GM13976 (cell line): ENCODE measurements around the gene CST8.

Source experiments
- DNase-seq: peaks from one replicate; pipeline ENCODE4 v3.0.0; 2012; ENCODE audit warnings: low spot score
- CTCF ChIP-seq: IDR thresholded peaks from 2 replicates; pipeline ENCODE4 v1.5.1; 2012; ENCODE audit warnings: borderline replicate concordance, mild to moderate bottlenecking; ENCODE audit not compliant: insufficient read depth; ENCODE audit errors: extremely low read depth, missing control alignments, control extremely low read depth
- in situ Hi-C: fragments of 300-500 bp; cut with MboI; formaldehyde crosslinking; loops from one replicate; pipeline ENCODE4 v1.12.0; 2022; ENCODE audit warnings: low sequenced_read_pairs, mixed read lengths, inconsistent platforms; ENCODE audit not compliant: unreplicated experiment

Gene CST8

GRCh38 chr20:23526850-23527249 lies 35.9 kb downstream of the CST8 start:
- no peak for DNase-seq
- in situ Hi-C loops = no loop called here
- TF ChIP-seq CTCF = no peak

GRCh38 chr20:23528867-23529431 lies 38.0 kb downstream of the CST8 start:
- DNase-seq = no peak
- in situ Hi-C loops = no loop called here
- TF ChIP-seq CTCF = no peak

GRCh38 chr20:23530937-23531567 lies 40.1 kb downstream of the CST8 start:
- in situ Hi-C loops = no loop called here
- TF ChIP-seq CTCF = no peak
- DNase-seq = no peak

- TF ChIP-seq CTCF = no peak
- in situ Hi-C loops = no loop called here
- no peak for DNase-seq
Observed at GRCh38 chr20:23532533-23532932, 41.6 kb downstream of the CST8 start.

- DNase-seq = no peak
- TF ChIP-seq CTCF = no peak
- in situ Hi-C loops = no loop called here
Observed at GRCh38 chr20:23533161-23533560, 42.2 kb downstream of the CST8 start.

- in situ Hi-C loops = no loop called here
- DNase-seq = no peak
- TF ChIP-seq CTCF = no peak
Observed at GRCh38 chr20:23534801-23535593, 44.1 kb downstream of the CST8 start.
